Natural killer cell (primary cell): Measurements from ENCODE around the gene TMEM51. TPM values are rescaled to one million over a fixed set of nuclear protein-coding genes. Genes with fewer than 3 reads are reported as not detected.

Experiments used
- ATAC-seq, 3 donors: fragments of 150-1000 bp in 2 of 3; fragments of 200-7000 bp in 1 of 3; cut with Tn5 transposase; 1 replicate in 1 of 3; 2 replicates in 2 of 3; pipeline ENCODE4 v1.10.0; 2021; ENCODE audit warnings: mild to moderate bottlenecking in 2 of 3, moderate library complexity in 2 of 3
- DNase-seq, 2 donors: peaks; one replicate each; pipeline versions ENCODE4 v3.0.0 to v3.0.0-alpha.2; 2013 to 2021; ENCODE audit warnings: mixed read lengths in 1 of 2
- H3K27ac ChIP-seq: one replicate; pipeline ENCODE4 v1.5.1; 2013; ENCODE audit warnings: mild to moderate bottlenecking, low read length
- H3K27me3 ChIP-seq: one replicate; pipeline ENCODE4 v1.6.1; 2013; ENCODE audit warnings: low read length; ENCODE audit not compliant: control insufficient read depth, insufficient read depth
- H3K36me3 ChIP-seq: one replicate; pipeline ENCODE4 v1.6.1; 2013; ENCODE audit warnings: low read length; ENCODE audit not compliant: control insufficient read depth, insufficient read depth
- H3K4me1 ChIP-seq: one replicate; pipeline ENCODE4 v1.6.1; 2013; ENCODE audit warnings: low read length; ENCODE audit not compliant: control insufficient read depth, insufficient read depth
- H3K4me3 ChIP-seq: one replicate; pipeline ENCODE4 v1.5.1; 2013; ENCODE audit warnings: low read length
- H3K9me3 ChIP-seq: one replicate; pipeline ENCODE4 v1.6.1; 2013; ENCODE audit warnings: low read length; ENCODE audit not compliant: control insufficient read depth, insufficient read depth
- H3K27ac Mint-ChIP-seq, 2 donors: one replicate each; pipeline ENCODE4 v1.8.0; 2022; ENCODE audit warnings: mild to moderate bottlenecking in 2 of 2, mixed read lengths in 2 of 2, moderate library complexity in 1 of 2
- H3K27me3 Mint-ChIP-seq, 2 donors: one replicate each; pipeline ENCODE4 v1.8.0; 2022; ENCODE audit warnings: low read depth in 2 of 2, mixed read lengths in 2 of 2
- H3K36me3 Mint-ChIP-seq: one replicate; pipeline ENCODE4 v1.8.0; 2022; ENCODE audit warnings: mixed read lengths
- H3K4me1 Mint-ChIP-seq, 2 donors: one replicate each; pipeline ENCODE4 v1.8.0; 2022; ENCODE audit warnings: mixed read lengths in 2 of 2
- H3K4me3 Mint-ChIP-seq: one replicate; pipeline ENCODE4 v1.8.0; 2022; ENCODE audit warnings: mild to moderate bottlenecking, moderate library complexity, mixed read lengths
- H3K9me3 Mint-ChIP-seq, 2 donors: one replicate each; pipeline ENCODE4 v1.8.0; 2022; ENCODE audit warnings: mixed read lengths in 2 of 2
- WGBS: methylation state at CpG from one replicate; pipeline ENCODE4 v1.1.7; 2013; ENCODE audit warnings: missing lambda C conversion rate; ENCODE audit not compliant: insufficient coverage; 5-methylcytosine and 5-hydroxymethylcytosine counted together
- intact Hi-C: fragments of 100-400 bp; cut with micrococcal nuclease; formaldehyde crosslinking; loops from one replicate; pipeline ENCODE4 v1.14.2; 2022
- total RNA-seq, 4 donors: library from RNA; stranded (reverse); fragments of 120-200 nt in 1 of 4; gene quantifications; one replicate each; pipeline versions ENCODE4 v1.2.3 to v1.2.4, GENCODE V29; 2013 to 2022
- TF ChIP-seq, protein P1 (sequence below): fragments of 200-600 bp; IDR thresholded peaks from one replicate; pipeline ENCODE4 v1.8.0; 2022; ENCODE audit warnings: antibody characterized with exemption

Gene TMEM51
- total RNA-seq, 3 donors from 2014 or later (not counting 1 experiment from before 2014, with no cell fraction given) = not detected

GRCh38 chr1:15248216-15248615 lies 94.7 kb downstream of the TMEM51 start:
- intact Hi-C loops = loop anchor here (2.0 to 5.0 kb wide), 2 partner anchors 163 to 181 kb away; no protein-coding TSS in a partner anchor
- Histone ChIP-seq H3K36me3 (no peaks in the 10 kb centered on the region), H3K9me3 (no peaks in the 10 kb centered on the region), H3K27ac (no peak overlapping the region), H3K4me3 (no peak overlapping the region), H3K4me1 (peaks cover 42% of the 10 kb centered on the region), H3K27me3 (peaks cover 6% of the 10 kb centered on the region)
- H3K27me3 Mint-ChIP-seq = peaks cover 9 to 22% of the 10 kb centered on the region in 2 donors
- DNase-seq = peak in 1 of 2 donors; percentile 20
- H3K9me3 Mint-ChIP-seq = no peaks in the 10 kb centered on the region
- peak overlapping the region; percentile 77 for H3K4me3 Mint-ChIP-seq
- H3K36me3 Mint-ChIP-seq = no peaks in the 10 kb centered on the region
- peak overlapping the region; percentile 14 to 91 for H3K27ac Mint-ChIP-seq
- TF ChIP-seq, protein P1, sequence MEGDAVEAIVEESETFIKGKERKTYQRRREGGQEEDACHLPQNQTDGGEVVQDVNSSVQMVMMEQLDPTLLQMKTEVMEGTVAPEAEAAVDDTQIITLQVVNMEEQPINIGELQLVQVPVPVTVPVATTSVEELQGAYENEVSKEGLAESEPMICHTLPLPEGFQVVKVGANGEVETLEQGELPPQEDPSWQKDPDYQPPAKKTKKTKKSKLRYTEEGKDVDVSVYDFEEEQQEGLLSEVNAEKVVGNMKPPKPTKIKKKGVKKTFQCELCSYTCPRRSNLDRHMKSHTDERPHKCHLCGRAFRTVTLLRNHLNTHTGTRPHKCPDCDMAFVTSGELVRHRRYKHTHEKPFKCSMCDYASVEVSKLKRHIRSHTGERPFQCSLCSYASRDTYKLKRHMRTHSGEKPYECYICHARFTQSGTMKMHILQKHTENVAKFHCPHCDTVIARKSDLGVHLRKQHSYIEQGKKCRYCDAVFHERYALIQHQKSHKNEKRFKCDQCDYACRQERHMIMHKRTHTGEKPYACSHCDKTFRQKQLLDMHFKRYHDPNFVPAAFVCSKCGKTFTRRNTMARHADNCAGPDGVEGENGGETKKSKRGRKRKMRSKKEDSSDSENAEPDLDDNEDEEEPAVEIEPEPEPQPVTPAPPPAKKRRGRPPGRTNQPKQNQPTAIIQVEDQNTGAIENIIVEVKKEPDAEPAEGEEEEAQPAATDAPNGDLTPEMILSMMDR = no peak
- H3K4me1 Mint-ChIP-seq = peaks cover 63 to 64% of the 10 kb centered on the region in 2 donors
- ATAC-seq = peak in 1 of 3 donors; percentile 15
- 90% methylated on average over 4 of the region's 4 CpGs for WGBS

DNA sequence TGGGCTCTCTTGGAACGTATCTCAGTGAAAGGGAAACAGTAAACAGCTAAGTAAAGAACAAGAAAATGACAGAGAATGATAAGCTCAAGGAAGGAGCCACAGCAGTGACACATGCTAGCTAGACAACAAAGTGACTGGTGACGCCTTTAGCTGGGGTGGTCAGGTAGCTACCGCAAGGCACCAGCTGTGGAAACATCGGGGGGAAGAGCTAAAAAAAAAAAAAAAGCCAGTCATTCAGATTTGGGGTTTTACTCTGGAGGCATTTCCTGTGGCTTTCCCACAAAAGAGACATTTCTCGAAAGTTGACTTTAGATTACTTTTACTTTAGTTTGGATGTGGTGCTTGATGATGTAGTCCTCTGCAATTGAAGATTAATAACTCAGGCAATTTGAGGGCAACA lies 95.5 kb downstream of the TMEM51 start:
- TF ChIP-seq, protein P1 = no peak
- Histone ChIP-seq H3K27me3 (peaks cover 6% of the 10 kb centered on the region), H3K4me1 (peaks cover 44% of the 10 kb centered on the region), H3K36me3 (no peaks in the 10 kb centered on the region), H3K9me3 (no peaks in the 10 kb centered on the region), H3K4me3 (no peak overlapping the region), H3K27ac (peak overlapping the region; percentile 22)
- ATAC-seq (peak; percentile 62 to 76 (median 71)), DNase-seq (peak; percentile 56 to 76)
- H3K4me3 Mint-ChIP-seq = peak overlapping the region; percentile 65
- WGBS = 1% methylated on average over 5 of the region's 5 CpGs
- H3K27ac Mint-ChIP-seq = peak overlapping the region; percentile 61 to 70
- intact Hi-C loops = loop anchor here (2.0 to 5.0 kb wide), 2 partner anchors 162 to 182 kb away; no protein-coding TSS in a partner anchor
- no peaks in the 10 kb centered on the region for H3K9me3 Mint-ChIP-seq
- peaks cover 72 to 73% of the 10 kb centered on the region in 2 donors for H3K4me1 Mint-ChIP-seq
- no peaks in the 10 kb centered on the region for H3K36me3 Mint-ChIP-seq
- H3K27me3 Mint-ChIP-seq = peaks cover 7 to 22% of the 10 kb centered on the region in 2 donors

GRCh38 chr1:15251857-15252835 lies 98.6 kb downstream of the TMEM51 start:
- peak overlapping the region; percentile 34 for H3K27ac ChIP-seq
- intact Hi-C loops = no loop called here
- H3K27me3 Mint-ChIP-seq = no peaks in the 10 kb centered on the region
- whole genome bisulfite sequencing = 68% methylated on average over 14 of the region's 14 CpGs
- peak overlapping the region; percentile 78 to 89 for H3K27ac Mint-ChIP-seq
- H3K4me3 Mint-ChIP-seq = peak overlapping the region; percentile 43
- no peaks in the 10 kb centered on the region for H3K9me3 ChIP-seq
- no peaks in the 10 kb centered on the region for H3K36me3 ChIP-seq
- H3K4me3 ChIP-seq = no peak overlapping the region
- H3K4me1 ChIP-seq = peaks cover 34% of the 10 kb centered on the region
- peaks cover 58 to 67% of the 10 kb centered on the region in 2 donors for H3K4me1 Mint-ChIP-seq
- H3K27me3 ChIP-seq = no peaks in the 10 kb centered on the region
- H3K36me3 Mint-ChIP-seq = no peaks in the 10 kb centered on the region
- no peaks in the 10 kb centered on the region for H3K9me3 Mint-ChIP-seq
- TF ChIP-seq, protein P1 = no peak
- ATAC-seq (peak in 2 of 3 donors; percentile 17 to 32), DNase-seq (peak in 1 of 2 donors; percentile 17)
